IMR-90 (cell line): ENCODE data around the gene OLFML3. TPM values are rescaled to one million over a fixed set of nuclear protein-coding genes. Genes with fewer than 3 reads are reported as not detected.

Experiments used
- ATAC-seq: fragments of 200-7000 bp; cut with Tn5 transposase; 2 replicates; pipeline ENCODE4 v1.9.1; 2020; ENCODE audit warnings: low read depth, mild to moderate bottlenecking, moderate library complexity
- BruUV-seq: library from RNA; stranded (reverse); fragments of 400-500 nt; replicated peaks from 2 replicates; lab custom pipeline; 2021; lab: Mats Ljungman, UMichigan
- CTCF ChIA-PET: fragments of 300-600 bp; formaldehyde crosslinking; extraction: SDS; loops from one replicate; lab custom pipeline; 2021; ENCODE audit warnings: antibody characterized with exemption; lab: Yijun Ruan, JAX
- POLR2A ChIA-PET: fragments of 300-600 bp; sonication (Branson Sonifier 250); formaldehyde crosslinking; loops from one replicate; lab custom pipeline; 2022; ENCODE audit warnings: antibody characterized with exemption; ENCODE audit not compliant: unreplicated experiment; lab: Charles Lee
- DNase-seq: peaks from one replicate; pipeline ENCODE4 v3.0.0; 2013
- H2AFZ ChIP-seq: replicated peaks from 2 replicates; pipeline ENCODE3; 2013; ENCODE audit warnings: low read length, mild to moderate bottlenecking; ENCODE audit not compliant: poor library complexity
- H2AK5ac ChIP-seq: 2 replicates; pipeline ENCODE4 v1.6.1; 2013; ENCODE audit warnings: low read depth, low read length, inconsistent platforms
- H2AK9ac ChIP-seq: replicated peaks from 2 replicates; pipeline ENCODE3; 2013; ENCODE audit warnings: mild to moderate bottlenecking, low read depth, low read length, moderate library complexity; ENCODE audit not compliant: poor library complexity
- H2BK120ac ChIP-seq: 2 replicates; pipeline ENCODE4 v1.6.1; 2013; ENCODE audit warnings: low read depth, low read length, inconsistent platforms
- H2BK15ac ChIP-seq: 3 replicates; pipeline ENCODE4 v1.6.1; 2013; ENCODE audit warnings: low read depth, low read length, inconsistent platforms
- H2BK20ac ChIP-seq: 2 replicates; pipeline ENCODE4 v1.6.1; 2013; ENCODE audit warnings: low read depth, mild to moderate bottlenecking, inconsistent platforms, low read length, moderate library complexity
- H2BK5ac ChIP-seq: 2 replicates; pipeline ENCODE4 v1.6.1; 2013; ENCODE audit warnings: mild to moderate bottlenecking, low read depth, low read length, inconsistent platforms; ENCODE audit not compliant: poor library complexity, severe bottlenecking
- H3K14ac ChIP-seq: replicated peaks from 2 replicates; pipeline ENCODE4 v1.6.1; 2013; ENCODE audit warnings: low read depth, low read length, inconsistent platforms
- H3K18ac ChIP-seq: 2 replicates; pipeline ENCODE4 v1.6.1; 2013; ENCODE audit warnings: low read depth, low read length, control low read depth
- H3K23ac ChIP-seq: 2 replicates; pipeline ENCODE4 v1.6.1; 2013; ENCODE audit warnings: low read depth, low read length, inconsistent platforms
- H3K27ac ChIP-seq: 2 replicates; pipeline ENCODE4 v1.5.1; 2013; ENCODE audit warnings: mild to moderate bottlenecking, control low read depth, low read length; ENCODE audit not compliant: insufficient read depth
- H3K27me3 ChIP-seq: 2 replicates; pipeline ENCODE4 v1.6.1; 2013; ENCODE audit warnings: low read length; ENCODE audit not compliant: control insufficient read depth, insufficient read depth
- H3K36me3 ChIP-seq: 2 replicates; pipeline ENCODE4 v1.6.1; 2013; ENCODE audit warnings: low read length, mixed read lengths; ENCODE audit not compliant: control insufficient read depth, insufficient read depth
- H3K4ac ChIP-seq: 2 replicates; pipeline ENCODE4 v1.6.1; 2013; ENCODE audit warnings: low read depth, low read length, inconsistent platforms
- H3K4me1 ChIP-seq: 2 replicates; pipeline ENCODE4 v1.6.1; 2013; ENCODE audit warnings: low read length, mixed read lengths; ENCODE audit not compliant: control insufficient read depth, insufficient read depth
- H3K4me2 ChIP-seq: 2 replicates; pipeline ENCODE4 v1.6.1; 2013; ENCODE audit warnings: low read depth, mild to moderate bottlenecking, control low read depth, low read length, moderate library complexity
- H3K4me3 ChIP-seq: 2 replicates; pipeline ENCODE4 v1.5.1; 2013; ENCODE audit warnings: low read depth, mild to moderate bottlenecking, control low read depth, low read length, moderate library complexity; ENCODE audit not compliant: insufficient read depth
- H3K56ac ChIP-seq: 2 replicates; pipeline ENCODE4 v1.6.1; 2013; ENCODE audit warnings: low read length, inconsistent platforms; ENCODE audit not compliant: insufficient read depth; ENCODE audit errors: extremely low read depth
- H3K79me1 ChIP-seq, 2 experiments: 2 replicates each; pipeline ENCODE4 v1.6.1; 2013; ENCODE audit warnings: low read length in 2 of 2, inconsistent platforms in 1 of 2, low read depth in 1 of 2
- H3K9ac ChIP-seq: 2 replicates; pipeline ENCODE4 v1.6.1; 2013; ENCODE audit warnings: low read depth, low read length, control low read depth
- H3K9me1 ChIP-seq: 2 replicates; pipeline ENCODE4 v1.6.1; 2013; ENCODE audit warnings: low read length, inconsistent platforms; ENCODE audit not compliant: insufficient read depth
- H3K9me3 ChIP-seq: 2 replicates; pipeline ENCODE4 v1.6.1; 2013; ENCODE audit warnings: low read length; ENCODE audit not compliant: control insufficient read depth, insufficient read depth
- H4K20me1 ChIP-seq: 2 replicates; pipeline ENCODE4 v1.6.1; 2013; ENCODE audit warnings: low read length, inconsistent platforms; ENCODE audit not compliant: insufficient read depth
- H4K5ac ChIP-seq: 2 replicates; pipeline ENCODE4 v1.6.1; 2013; ENCODE audit warnings: mild to moderate bottlenecking, low read depth, low read length, control low read depth
- H4K8ac ChIP-seq, 2 experiments: 2 replicates each; pipeline ENCODE4 v1.6.1; 2013; ENCODE audit warnings: low read depth in 2 of 2, low read length in 2 of 2, control low read depth in 1 of 2, inconsistent platforms in 1 of 2
- H4K91ac ChIP-seq: 2 replicates; pipeline ENCODE4 v1.6.1; 2013; ENCODE audit warnings: low read depth, low read length, inconsistent platforms; ENCODE audit not compliant: insufficient read depth
- BHLHE40 ChIP-seq: fragments of 150-350 bp; IDR thresholded peaks from 2 replicates; pipeline ENCODE4 v1.6.1; 2016; ENCODE audit warnings: mild to moderate bottlenecking, low read depth, low read length
- CEBPB ChIP-seq: IDR thresholded peaks from 2 replicates; pipeline ENCODE4 v1.6.1; 2012; ENCODE audit warnings: low read depth, low read length, improper control_type of control experiment
- CHD1 ChIP-seq: IDR thresholded peaks from 2 replicates; pipeline ENCODE4 v1.6.1; 2012; ENCODE audit warnings: low read depth, low read length, improper control_type of control experiment
- FOS ChIP-seq: fragments of 150-350 bp; IDR thresholded peaks from 2 replicates; pipeline ENCODE4 v1.6.1; 2016; ENCODE audit warnings: low read depth, low read length
- MAFK ChIP-seq: IDR thresholded peaks from 2 replicates; pipeline ENCODE4 v1.6.1; 2012; ENCODE audit warnings: low read depth, low read length, improper control_type of control experiment
- MAZ ChIP-seq: IDR thresholded peaks from 2 replicates; pipeline ENCODE4 v1.6.1; 2012; ENCODE audit warnings: low read depth, mild to moderate bottlenecking, low read length, improper control_type of control experiment, moderate library complexity, borderline replicate concordance
- MXI1 ChIP-seq: IDR thresholded peaks from 2 replicates; pipeline ENCODE4 v1.6.1; 2012; ENCODE audit warnings: low read depth, mild to moderate bottlenecking, low read length, moderate library complexity, borderline replicate concordance
- NFE2L2 ChIP-seq: fragments of 150-350 bp; IDR thresholded peaks from 2 replicates; pipeline ENCODE4 v1.6.1; 2016; ENCODE audit warnings: low read depth, mild to moderate bottlenecking, low read length
- RAD21 ChIP-seq: IDR thresholded peaks from 2 replicates; pipeline ENCODE4 v1.6.1; 2012; ENCODE audit warnings: low read length, improper control_type of control experiment
- RCOR1 ChIP-seq: IDR thresholded peaks from 2 replicates; pipeline ENCODE4 v1.6.1; 2012; ENCODE audit warnings: mild to moderate bottlenecking, low read length, improper control_type of control experiment; ENCODE audit not compliant: insufficient replicate concordance
- RFX5 ChIP-seq: IDR thresholded peaks from 2 replicates; pipeline ENCODE4 v1.8.0; 2012; ENCODE audit warnings: low read depth, mild to moderate bottlenecking, low read length, moderate library complexity
- SMC3 ChIP-seq: fragments of 150-350 bp; IDR thresholded peaks from 2 replicates; pipeline ENCODE4 v1.6.1; 2016; ENCODE audit warnings: low read depth, mild to moderate bottlenecking, antibody characterized with exemption, low read length, moderate library complexity
- WGBS, 2 experiments: methylation state at CpG; one replicate each; pipeline versions ENCODE4 v1.1.5 to v1.1.7; 2013; ENCODE audit warnings: missing lambda C conversion rate in 2 of 2; ENCODE audit not compliant: insufficient read length in 1 of 2; ENCODE audit errors: extremely low coverage in 2 of 2; 5-methylcytosine and 5-hydroxymethylcytosine counted together
- dilution Hi-C: fragments of 300-500 bp; cut with HindIII; formaldehyde crosslinking; loops from one replicate; pipeline ENCODE4 v1.14.3; 2018; ENCODE audit warnings: low sequenced_read_pairs; ENCODE audit not compliant: unreplicated experiment
- in situ Hi-C: fragments of 300-500 bp; cut with MboI; formaldehyde crosslinking; loops from 3 replicates; pipeline ENCODE4 v1.14.3; 2019; ENCODE audit warnings: low sequenced_read_pairs, inconsistent platforms, mixed read lengths
- intact Hi-C: fragments of 100-400 bp; cut with micrococcal nuclease; formaldehyde crosslinking; loops from 2 replicates; pipeline ENCODE4 v1.10.0; 2022
- polyA plus RNA-seq, 3 experiments: library from polyadenylated mRNA; depleted of rRNA; stranded (reverse); fragments of >200 nt; gene quantifications; 2 replicates each; pipeline ENCODE4 v1.2.3, GENCODE V29; 2012; ENCODE audit warnings: low replicate concordance in 1 of 3
- total RNA-seq: library from RNA; depleted of rRNA; stranded (reverse); fragments of >200 nt; gene quantifications from 2 replicates; pipeline ENCODE4 v1.2.3, GENCODE V29; 2012
- TF ChIP-seq, protein P1 (sequence below): fragments of 150-350 bp; IDR thresholded peaks from 2 replicates; pipeline ENCODE4 v1.6.1; 2016; ENCODE audit warnings: low read depth, mild to moderate bottlenecking, low read length, moderate library complexity, borderline replicate concordance
- TF ChIP-seq, protein P2 (sequence below): conservative IDR thresholded peaks from 2 replicates; pipeline ENCODE4 v1.5.1; 2012; ENCODE audit warnings: mild to moderate bottlenecking, low read depth, low read length, improper control_type of control experiment
- TF ChIP-seq, protein P3 (sequence below): fragments of 150-350 bp; IDR thresholded peaks from 2 replicates; pipeline ENCODE4 v1.6.1; 2017; ENCODE audit warnings: mild to moderate bottlenecking, antibody characterized with exemption, low read length, low read depth

Gene OLFML3
- total and polyA plus RNA-seq, 2 of the 4 experiments (the other 2 are of a cell fraction), result 40.9 to 71.3 TPM

DNA sequence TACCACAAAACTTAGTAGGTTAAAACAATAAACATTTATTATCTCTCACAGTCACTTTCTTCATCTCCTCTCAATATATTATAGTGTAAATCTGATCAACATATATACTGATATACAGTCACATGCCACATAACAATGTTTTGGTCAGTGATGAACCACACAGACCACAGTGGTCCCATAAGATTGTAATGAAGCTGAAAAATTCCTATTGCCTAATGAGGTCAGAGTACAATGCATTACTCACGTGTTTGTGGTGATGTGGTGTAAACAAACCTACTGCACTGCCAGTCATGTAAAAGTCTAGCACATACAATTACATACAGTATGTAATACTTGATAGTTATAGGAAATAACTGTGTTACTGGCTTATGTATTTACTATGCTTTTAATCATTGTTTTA is 30.1 kb downstream of the OLFML3 start:
- Histone ChIP-seq H3K4me2 (no peak overlapping the region), H2BK5ac (no peak overlapping the region), H3K4ac (no peak overlapping the region), H3K14ac (no peak overlapping the region), H3K18ac (no peak overlapping the region), H2BK15ac (no peak overlapping the region), H3K36me3 (no peaks in the 10 kb centered on the region), H3K27ac (no peak overlapping the region), H3K79me1 (no peaks in the 10 kb centered on the region), H3K4me3 (no peak overlapping the region), H3K56ac (no peak overlapping the region), H2AFZ (no peak overlapping the region), H3K27me3 (peaks cover 13% of the 10 kb centered on the region), H4K5ac (no peak overlapping the region), H2BK120ac (no peak overlapping the region), H2AK9ac (no peak overlapping the region), H3K23ac (no peak overlapping the region), H4K91ac (no peak overlapping the region), H3K9ac (no peak overlapping the region), H2AK5ac (no peak overlapping the region), H3K9me3 (no peaks in the 10 kb centered on the region), H2BK20ac (no peak overlapping the region), H3K4me1 (peaks cover 3% of the 10 kb centered on the region; the same call in 1 of the 2 replicates), H3K9me1 (no peaks in the 10 kb centered on the region; the same call in none of the 2 replicates), H4K8ac (no peak overlapping the region), H4K20me1 (no peaks in the 10 kb centered on the region)
- DNase-seq (peak; percentile 52), ATAC-seq (peak; percentile 68)
- dilution Hi-C loops, result no loop called here
- BruUV-seq, result no TSS peak
- TF ChIP-seq NFE2L2 (no peak), MAZ (no peak), CEBPB (peak; percentile 67), FOS (peak; percentile 3; the same call in 1 of the 2 replicates), RFX5 (no peak), MAFK (no peak), BHLHE40 (peak; percentile 85), CHD1 (no peak), RCOR1 (no peak), RAD21 (no peak), SMC3 (no peak), MXI1 (no peak)
- TF ChIP-seq, protein P1, sequence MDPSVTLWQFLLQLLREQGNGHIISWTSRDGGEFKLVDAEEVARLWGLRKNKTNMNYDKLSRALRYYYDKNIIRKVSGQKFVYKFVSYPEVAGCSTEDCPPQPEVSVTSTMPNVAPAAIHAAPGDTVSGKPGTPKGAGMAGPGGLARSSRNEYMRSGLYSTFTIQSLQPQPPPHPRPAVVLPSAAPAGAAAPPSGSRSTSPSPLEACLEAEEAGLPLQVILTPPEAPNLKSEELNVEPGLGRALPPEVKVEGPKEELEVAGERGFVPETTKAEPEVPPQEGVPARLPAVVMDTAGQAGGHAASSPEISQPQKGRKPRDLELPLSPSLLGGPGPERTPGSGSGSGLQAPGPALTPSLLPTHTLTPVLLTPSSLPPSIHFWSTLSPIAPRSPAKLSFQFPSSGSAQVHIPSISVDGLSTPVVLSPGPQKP, result no peak
- TF ChIP-seq, protein P2, sequence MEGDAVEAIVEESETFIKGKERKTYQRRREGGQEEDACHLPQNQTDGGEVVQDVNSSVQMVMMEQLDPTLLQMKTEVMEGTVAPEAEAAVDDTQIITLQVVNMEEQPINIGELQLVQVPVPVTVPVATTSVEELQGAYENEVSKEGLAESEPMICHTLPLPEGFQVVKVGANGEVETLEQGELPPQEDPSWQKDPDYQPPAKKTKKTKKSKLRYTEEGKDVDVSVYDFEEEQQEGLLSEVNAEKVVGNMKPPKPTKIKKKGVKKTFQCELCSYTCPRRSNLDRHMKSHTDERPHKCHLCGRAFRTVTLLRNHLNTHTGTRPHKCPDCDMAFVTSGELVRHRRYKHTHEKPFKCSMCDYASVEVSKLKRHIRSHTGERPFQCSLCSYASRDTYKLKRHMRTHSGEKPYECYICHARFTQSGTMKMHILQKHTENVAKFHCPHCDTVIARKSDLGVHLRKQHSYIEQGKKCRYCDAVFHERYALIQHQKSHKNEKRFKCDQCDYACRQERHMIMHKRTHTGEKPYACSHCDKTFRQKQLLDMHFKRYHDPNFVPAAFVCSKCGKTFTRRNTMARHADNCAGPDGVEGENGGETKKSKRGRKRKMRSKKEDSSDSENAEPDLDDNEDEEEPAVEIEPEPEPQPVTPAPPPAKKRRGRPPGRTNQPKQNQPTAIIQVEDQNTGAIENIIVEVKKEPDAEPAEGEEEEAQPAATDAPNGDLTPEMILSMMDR, result no peak
- TF ChIP-seq, protein P3, sequence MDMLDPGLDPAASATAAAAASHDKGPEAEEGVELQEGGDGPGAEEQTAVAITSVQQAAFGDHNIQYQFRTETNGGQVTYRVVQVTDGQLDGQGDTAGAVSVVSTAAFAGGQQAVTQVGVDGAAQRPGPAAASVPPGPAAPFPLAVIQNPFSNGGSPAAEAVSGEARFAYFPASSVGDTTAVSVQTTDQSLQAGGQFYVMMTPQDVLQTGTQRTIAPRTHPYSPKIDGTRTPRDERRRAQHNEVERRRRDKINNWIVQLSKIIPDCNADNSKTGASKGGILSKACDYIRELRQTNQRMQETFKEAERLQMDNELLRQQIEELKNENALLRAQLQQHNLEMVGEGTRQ, result no peak
- in situ Hi-C loops, result no loop called here
- CTCF ChIA-PET, result interaction anchor here (0.7 kb wide), 1 partner anchor 431 kb away, joined by 3 read pairs; no protein-coding TSS in a partner anchor
- WGBS, 2 experiments, result no CpG with 5 or more reads among the region's 1 CpG
- POLR2A ChIA-PET, result no interaction called here
- intact Hi-C loops, result no loop called here
